ENCODE results near the gene VTI1B. TPM values are rescaled to one million over a fixed set of nuclear protein-coding genes. Genes with fewer than 3 reads are reported as not detected.
A peak's percentile ranks its signal among the peaks of the same experiment; 100 is the strongest.

Gene VTI1B
- total and polyA plus RNA-seq, 2 of the 4 experiments (the other 2 are of a cell fraction) = 61.8 to 90.2 TPM

DNA sequence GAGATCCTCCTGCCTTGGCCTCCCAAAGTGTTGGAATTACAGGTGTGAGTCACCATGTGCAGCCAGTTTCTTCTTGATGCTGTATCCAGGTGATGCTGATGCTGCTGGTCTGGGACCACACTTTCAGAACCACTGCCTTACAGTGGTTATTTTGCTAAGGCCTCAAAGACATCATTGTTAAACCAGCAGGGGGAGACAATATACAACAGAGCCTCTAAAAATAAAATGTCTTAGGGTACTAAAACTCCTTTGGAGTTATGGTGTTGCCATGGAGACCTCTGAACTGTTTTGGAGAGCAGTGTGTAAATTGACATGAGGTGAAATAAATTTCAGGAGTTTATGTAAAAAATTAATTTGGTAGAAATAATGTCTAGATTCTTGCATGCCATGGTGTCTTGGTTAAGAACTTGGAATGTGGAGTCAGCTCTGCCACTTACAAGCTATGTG is 55.8 kb downstream of the VTI1B start:
- ChIA-PET POLR2A (ENCODE audit: unreplicated experiment) (no interaction called here), CTCF (interaction anchor here (0.7 to 2.2 kb wide), 8 partner anchors 11 to 190 kb away, joined by 3 to 21 read pairs (median 4); partner anchors contain the start of gene PIGH)
- H2AK9ac ChIP-seq (replicated peaks; ENCODE audit: low read depth, low read length, poor library complexity) = no peak overlapping the region
- H3K27ac ChIP-seq (ENCODE audit: insufficient read depth, low read length) = no peak overlapping the region
- H3K9ac ChIP-seq (ENCODE audit: low read depth, low read length) = no peak overlapping the region
- DNase-seq (peak; percentile 79), ATAC-seq (ENCODE audit: low read depth) (peak; percentile 53)
- H3K9me3 ChIP-seq (ENCODE audit: control insufficient read depth, insufficient read depth, low read length) = no peaks in the 10 kb centered on the region
- no peak overlapping the region for H2BK15ac ChIP-seq (ENCODE audit: low read depth, low read length)
- H3K79me1 ChIP-seq (ENCODE audit: low read depth in 1 of 2, low read length in 2 of 2) = no peaks in the 10 kb centered on the region
- no peak overlapping the region for H2AFZ ChIP-seq (replicated peaks; ENCODE audit: low read length, poor library complexity)
- no peak overlapping the region for H3K56ac ChIP-seq (ENCODE audit: extremely low read depth, insufficient read depth, low read length)
- no peak overlapping the region for H3K18ac ChIP-seq (ENCODE audit: low read depth, low read length)
- intact Hi-C loops (cut with micrococcal nuclease) = loop anchor here (1.0 kb wide), 3 partner anchors 34 to 86 kb away; no protein-coding TSS in a partner anchor
- H3K4me2 ChIP-seq (ENCODE audit: low read depth, low read length) = no peak overlapping the region
- no peak for TF ChIP-seq NFE2L2 (IDR thresholded peaks at IDR 0.05; ENCODE audit: low read depth, low read length)
- TF ChIP-seq RAD21 (IDR thresholded peaks at IDR 0.05; ENCODE audit: low read length) = peak; percentile 79
- TF ChIP-seq, protein P1, sequence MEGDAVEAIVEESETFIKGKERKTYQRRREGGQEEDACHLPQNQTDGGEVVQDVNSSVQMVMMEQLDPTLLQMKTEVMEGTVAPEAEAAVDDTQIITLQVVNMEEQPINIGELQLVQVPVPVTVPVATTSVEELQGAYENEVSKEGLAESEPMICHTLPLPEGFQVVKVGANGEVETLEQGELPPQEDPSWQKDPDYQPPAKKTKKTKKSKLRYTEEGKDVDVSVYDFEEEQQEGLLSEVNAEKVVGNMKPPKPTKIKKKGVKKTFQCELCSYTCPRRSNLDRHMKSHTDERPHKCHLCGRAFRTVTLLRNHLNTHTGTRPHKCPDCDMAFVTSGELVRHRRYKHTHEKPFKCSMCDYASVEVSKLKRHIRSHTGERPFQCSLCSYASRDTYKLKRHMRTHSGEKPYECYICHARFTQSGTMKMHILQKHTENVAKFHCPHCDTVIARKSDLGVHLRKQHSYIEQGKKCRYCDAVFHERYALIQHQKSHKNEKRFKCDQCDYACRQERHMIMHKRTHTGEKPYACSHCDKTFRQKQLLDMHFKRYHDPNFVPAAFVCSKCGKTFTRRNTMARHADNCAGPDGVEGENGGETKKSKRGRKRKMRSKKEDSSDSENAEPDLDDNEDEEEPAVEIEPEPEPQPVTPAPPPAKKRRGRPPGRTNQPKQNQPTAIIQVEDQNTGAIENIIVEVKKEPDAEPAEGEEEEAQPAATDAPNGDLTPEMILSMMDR (conservative IDR thresholded peaks at IDR 0.05; ENCODE audit: low read depth, low read length) = peak; percentile 86
- TF ChIP-seq SMC3 (IDR thresholded peaks at IDR 0.05; ENCODE audit: low read depth, low read length) = peak; percentile 89
- no peak for TF ChIP-seq RCOR1 (IDR thresholded peaks at IDR 0.05; ENCODE audit: insufficient replicate concordance, low read length)
- no peak overlapping the region for H4K8ac ChIP-seq (ENCODE audit: low read depth in 2 of 2, low read length in 2 of 2)
- no peak overlapping the region for H3K14ac ChIP-seq (replicated peaks; ENCODE audit: low read depth, low read length)
- peaks cover 6% of the 10 kb centered on the region for H3K27me3 ChIP-seq (ENCODE audit: control insufficient read depth, insufficient read depth, low read length)
- H4K5ac ChIP-seq (ENCODE audit: low read depth, low read length) = no peak overlapping the region
- H3K4me3 ChIP-seq (ENCODE audit: insufficient read depth, low read depth, low read length) = no peak overlapping the region
- in situ Hi-C loops (cut with MboI; ENCODE audit: low sequenced_read_pairs) = no loop called here
- no TSS peak for BruUV-seq (replicated peaks)
- H3K9me1 ChIP-seq (ENCODE audit: insufficient read depth, low read length) = no peaks in the 10 kb centered on the region
- no peak overlapping the region for H4K91ac ChIP-seq (ENCODE audit: insufficient read depth, low read depth, low read length)
- dilution Hi-C loops (cut with HindIII; ENCODE audit: low sequenced_read_pairs, unreplicated experiment) = no loop called here
- H2BK20ac ChIP-seq (ENCODE audit: low read depth, low read length) = no peak overlapping the region
- no peak overlapping the region for H2BK120ac ChIP-seq (ENCODE audit: low read depth, low read length)
- H3K36me3 ChIP-seq (ENCODE audit: control insufficient read depth, insufficient read depth, low read length) = no peaks in the 10 kb centered on the region
- no peak overlapping the region for H3K4ac ChIP-seq (ENCODE audit: low read depth, low read length)
- H3K23ac ChIP-seq (ENCODE audit: low read depth, low read length) = no peak overlapping the region
- no peak overlapping the region for H2AK5ac ChIP-seq (ENCODE audit: low read depth, low read length)
- H4K20me1 ChIP-seq (ENCODE audit: insufficient read depth, low read length) = no peaks in the 10 kb centered on the region
- peaks cover 3% of the 10 kb centered on the region; the same call in 1 of the 2 replicates for H3K4me1 ChIP-seq (ENCODE audit: control insufficient read depth, insufficient read depth, low read length)
- H2BK5ac ChIP-seq (ENCODE audit: low read depth, low read length, poor library complexity, severe bottlenecking) = no peak overlapping the region

Measured in IMR-90 (cell line).